GM10266 (cell line): ENCODE results near the gene RNF151.

Experiments used
- DNase-seq: peaks from one replicate; pipeline ENCODE4 v3.0.0; 2012; ENCODE audit errors: extremely low spot score
- TF ChIP-seq, protein P1 (sequence below): IDR thresholded peaks from 2 replicates; pipeline ENCODE4 v1.5.1; 2012; ENCODE audit warnings: mild to moderate bottlenecking, low read depth; ENCODE audit not compliant: control insufficient read depth, insufficient read depth; ENCODE audit errors: missing control alignments

RNF151 gene

DNA sequence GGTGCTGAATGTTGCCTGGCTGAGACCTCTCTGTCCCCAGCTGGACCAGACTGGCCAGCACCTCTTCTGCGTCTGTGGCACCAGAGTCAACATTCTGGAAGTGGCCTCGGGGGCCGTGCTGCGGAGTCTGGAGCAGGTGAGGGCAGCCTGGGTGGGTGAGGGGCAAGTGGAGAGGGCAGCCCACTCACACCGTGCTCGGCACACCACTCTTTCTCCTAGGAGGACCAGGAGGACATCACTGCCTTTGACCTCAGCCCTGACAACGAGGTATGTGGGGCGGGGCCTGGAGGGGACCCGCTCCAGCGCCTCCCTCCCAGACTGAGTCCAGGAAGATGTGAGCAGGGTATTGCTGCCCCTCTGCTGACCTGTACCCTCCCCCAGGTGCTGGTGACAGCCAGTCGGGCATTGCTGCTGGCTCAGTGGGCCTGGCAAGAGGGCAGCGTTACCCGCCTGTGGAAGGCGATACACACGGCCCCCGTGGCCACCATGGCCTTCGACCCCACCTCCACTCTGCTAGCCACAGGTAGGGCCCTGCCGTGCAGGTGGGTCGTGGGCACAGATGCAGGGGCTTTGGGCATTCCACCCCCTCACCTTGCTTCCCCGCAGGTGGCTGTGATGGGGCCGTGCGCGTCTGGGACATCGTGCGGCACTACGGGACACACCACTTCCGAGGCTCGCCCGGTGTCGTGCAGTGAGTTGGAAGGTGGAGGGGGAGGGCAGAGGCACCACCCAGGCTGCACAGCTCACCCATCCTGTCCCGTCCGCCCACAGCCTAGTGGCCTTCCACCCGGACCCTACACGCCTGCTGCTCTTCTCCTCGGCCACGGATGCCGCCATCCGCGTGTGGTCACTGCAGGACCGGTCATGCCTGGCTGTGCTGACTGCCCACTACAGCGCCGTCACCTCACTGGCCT, 7.8 kb downstream of the RNF151 start:
- DNase-seq, result no peak
- TF ChIP-seq, protein P1, sequence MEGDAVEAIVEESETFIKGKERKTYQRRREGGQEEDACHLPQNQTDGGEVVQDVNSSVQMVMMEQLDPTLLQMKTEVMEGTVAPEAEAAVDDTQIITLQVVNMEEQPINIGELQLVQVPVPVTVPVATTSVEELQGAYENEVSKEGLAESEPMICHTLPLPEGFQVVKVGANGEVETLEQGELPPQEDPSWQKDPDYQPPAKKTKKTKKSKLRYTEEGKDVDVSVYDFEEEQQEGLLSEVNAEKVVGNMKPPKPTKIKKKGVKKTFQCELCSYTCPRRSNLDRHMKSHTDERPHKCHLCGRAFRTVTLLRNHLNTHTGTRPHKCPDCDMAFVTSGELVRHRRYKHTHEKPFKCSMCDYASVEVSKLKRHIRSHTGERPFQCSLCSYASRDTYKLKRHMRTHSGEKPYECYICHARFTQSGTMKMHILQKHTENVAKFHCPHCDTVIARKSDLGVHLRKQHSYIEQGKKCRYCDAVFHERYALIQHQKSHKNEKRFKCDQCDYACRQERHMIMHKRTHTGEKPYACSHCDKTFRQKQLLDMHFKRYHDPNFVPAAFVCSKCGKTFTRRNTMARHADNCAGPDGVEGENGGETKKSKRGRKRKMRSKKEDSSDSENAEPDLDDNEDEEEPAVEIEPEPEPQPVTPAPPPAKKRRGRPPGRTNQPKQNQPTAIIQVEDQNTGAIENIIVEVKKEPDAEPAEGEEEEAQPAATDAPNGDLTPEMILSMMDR, result no peak

DNA sequence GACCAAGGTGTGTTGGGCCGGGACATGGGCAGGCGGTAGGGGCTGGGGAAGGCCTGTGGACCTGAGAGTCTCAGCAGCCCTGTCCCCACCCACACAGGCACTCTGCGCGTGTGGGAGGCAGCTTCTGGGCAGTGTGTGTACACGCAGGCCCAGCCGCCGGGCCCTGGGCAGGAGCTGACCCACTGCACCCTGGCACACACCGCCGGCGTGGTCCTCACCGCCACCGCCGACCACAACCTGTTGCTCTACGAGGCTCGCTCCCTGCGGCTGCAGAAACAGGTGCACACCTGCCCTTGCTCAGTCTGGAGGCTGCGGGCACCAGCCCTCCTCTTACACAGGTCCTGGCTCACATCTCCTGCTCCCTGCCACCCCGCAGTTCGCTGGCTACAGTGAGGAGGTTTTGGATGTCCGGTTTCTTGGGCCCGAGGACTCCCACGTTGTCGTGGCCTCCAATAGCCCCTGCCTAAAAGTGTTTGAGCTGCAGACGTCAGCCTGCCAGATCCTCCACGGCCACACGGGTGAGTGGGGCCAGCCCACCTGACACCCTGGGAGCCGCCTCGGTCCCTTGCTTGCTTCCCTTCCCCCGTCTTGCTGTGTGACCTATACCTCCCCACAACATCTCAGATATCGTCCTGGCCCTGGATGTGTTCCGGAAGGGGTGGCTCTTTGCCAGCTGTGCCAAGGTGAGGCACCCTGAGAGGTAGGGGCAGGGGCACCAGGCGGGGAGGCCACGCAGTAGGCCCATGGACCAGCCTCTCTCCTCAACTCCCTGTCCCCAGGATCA, 9.0 kb downstream of the RNF151 start:
- no peak for DNase-seq
- TF ChIP-seq, protein P1, result no peak

DNA sequence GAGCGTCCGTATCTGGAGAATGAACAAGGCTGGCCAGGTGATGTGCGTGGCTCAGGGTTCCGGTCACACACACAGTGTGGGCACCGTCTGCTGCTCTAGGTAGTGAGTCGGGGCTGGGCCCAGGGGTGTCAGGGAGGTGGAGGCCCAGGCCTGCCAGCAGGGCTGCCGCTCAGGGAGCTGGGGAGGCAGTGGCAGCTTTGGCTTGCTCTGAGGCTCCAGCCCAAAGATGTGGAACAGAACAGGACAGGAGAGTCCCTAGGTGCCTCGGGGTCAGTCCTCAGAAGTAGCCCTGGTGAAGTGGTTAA, 9.5 kb downstream of the RNF151 start:
- DNase-seq, result no peak
- TF ChIP-seq, protein P1, result no peak

DNA sequence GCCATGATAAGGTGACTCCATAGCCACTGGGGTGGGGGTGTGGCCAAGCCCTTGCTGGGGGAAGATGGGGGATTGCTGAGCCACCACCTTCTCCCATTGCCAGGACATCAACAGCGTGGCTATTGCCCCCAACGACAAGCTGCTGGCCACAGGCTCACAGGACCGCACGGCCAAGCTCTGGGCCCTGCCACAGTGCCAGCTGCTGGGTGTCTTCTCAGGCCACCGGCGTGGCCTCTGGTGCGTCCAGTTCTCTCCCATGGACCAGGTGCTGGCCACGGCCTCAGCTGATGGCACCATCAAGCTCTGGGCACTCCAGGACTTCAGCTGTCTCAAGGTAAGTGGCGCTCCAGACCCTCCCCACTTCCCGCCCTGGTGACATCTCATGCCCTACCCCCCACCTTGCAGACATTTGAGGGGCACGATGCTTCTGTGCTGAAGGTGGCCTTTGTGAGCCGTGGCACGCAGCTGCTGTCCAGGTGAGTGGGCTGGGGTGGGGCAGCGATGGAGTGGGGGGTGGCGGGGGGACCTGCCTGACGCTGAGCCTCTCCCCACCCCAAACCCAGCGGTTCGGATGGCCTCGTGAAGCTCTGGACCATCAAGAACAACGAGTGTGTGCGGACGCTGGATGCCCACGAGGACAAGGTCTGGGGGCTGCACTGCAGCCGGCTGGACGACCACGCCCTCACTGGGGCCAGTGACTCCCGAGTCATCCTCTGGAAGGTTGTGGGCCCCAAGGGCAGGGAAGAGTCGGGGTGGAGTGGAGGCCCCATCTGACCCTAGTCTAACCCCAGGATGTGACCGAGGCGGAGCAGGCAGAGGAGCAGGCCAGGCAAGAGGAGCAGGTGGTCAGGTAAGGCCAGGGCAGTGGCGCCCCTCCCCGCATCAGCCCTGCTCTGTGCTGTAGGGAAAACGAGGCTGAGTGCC, 10.6 kb downstream of the RNF151 start:
- TF ChIP-seq, protein P1, result no peak
- DNase-seq, result no peak

DNA sequence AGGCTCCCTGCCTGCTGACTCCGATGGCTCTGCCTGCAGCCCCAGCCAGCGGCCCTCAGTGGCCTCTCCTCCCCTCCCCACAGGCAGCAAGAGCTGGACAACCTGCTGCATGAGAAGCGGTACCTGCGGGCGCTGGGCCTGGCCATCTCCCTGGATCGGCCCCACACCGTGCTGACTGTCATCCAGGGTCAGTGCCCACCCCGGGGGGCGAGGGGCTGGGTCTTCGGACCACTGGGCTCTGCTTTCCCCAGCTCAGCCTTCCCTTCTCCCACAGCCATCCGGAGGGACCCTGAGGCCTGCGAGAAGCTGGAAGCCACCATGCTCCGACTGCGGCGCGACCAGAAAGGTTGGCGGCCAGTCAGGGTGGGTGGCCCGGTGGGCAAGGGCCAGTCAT, 11.2 kb downstream of the RNF151 start:
- DNase-seq, result no peak

DNA sequence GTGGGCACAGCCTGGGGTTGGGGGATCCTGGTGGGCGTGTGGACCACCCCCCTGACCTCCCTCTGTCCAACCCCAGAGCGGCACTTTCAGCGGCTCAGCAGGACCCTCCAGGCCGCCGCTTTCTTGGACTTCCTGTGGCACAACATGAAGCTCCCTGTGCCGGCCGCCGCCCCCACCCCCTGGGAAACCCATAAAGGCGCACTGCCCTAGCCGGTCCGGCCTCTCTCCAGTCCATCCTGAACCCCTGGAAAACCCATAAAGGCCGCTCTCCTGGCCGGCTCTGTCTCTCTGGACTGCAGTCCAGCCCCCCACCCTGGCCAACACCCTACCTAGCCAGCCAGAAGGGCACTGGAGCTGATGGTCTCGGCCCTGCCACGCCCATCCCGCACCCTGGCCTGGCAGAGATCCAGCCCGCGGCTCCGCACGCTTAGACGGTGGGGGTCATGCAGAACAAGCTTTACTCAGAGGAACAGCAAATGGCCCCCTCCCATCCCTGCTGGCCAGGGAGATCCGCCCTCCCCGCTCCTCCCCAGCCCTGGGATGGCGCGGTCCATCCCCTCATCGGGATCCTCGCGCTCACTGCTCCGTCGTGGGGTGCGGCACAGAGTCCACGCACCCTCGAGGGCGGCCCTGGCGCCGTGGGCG, 11.9 kb downstream of the RNF151 start:
- TF ChIP-seq, protein P1, result no peak
- no peak for DNase-seq

More for the DNA sequence above, 11.2 kb downstream of the RNF151 start:
- TF ChIP-seq, protein P1, result no peak
